Esophagus squamous epithelium (tissue), 4 donors: ENCODE measurements around the gene THBS1.

Experiments used
- CTCF ChIP-seq, 6 experiments: fragments of 450-650 bp in 4 of 6; fragments of 200-600 bp in 2 of 6; sonication (generic) in 2 of 6; IDR thresholded peaks; one replicate each; pipeline ENCODE4 v1.5.1; 2016 to 2019; ENCODE audit warnings: antibody characterized with exemption in 6 of 6, mild to moderate bottlenecking in 4 of 6, moderate library complexity in 4 of 6
- POLR2A ChIP-seq, 4 donors: fragments of 450-650 bp; IDR thresholded peaks; one replicate each; pipeline ENCODE4 v1.6.1; 2017; ENCODE audit warnings: antibody characterized with exemption in 4 of 4, mild to moderate bottlenecking in 4 of 4, moderate library complexity in 3 of 4

- no peak for TF ChIP-seq CTCF (IDR thresholded peaks at IDR 0.05)
- TF ChIP-seq POLR2A (IDR thresholded peaks at IDR 0.05): peak in 1 of 4 donors; percentile 35
These were observed 14.7 kb downstream of the THBS1 start for GRCh38 chr15:39595338-39596221.
